GM12801 (cell line): ENCODE measurements around the gene DPT.

Experiments
- CTCF ChIP-seq: IDR thresholded peaks from one replicate; pipeline ENCODE4 v1.5.1; 2011; ENCODE audit warnings: control low read depth; ENCODE audit not compliant: insufficient read length; ENCODE audit errors: extremely low read depth

Gene DPT

GRCh38 chr1:168752171-168752832 lies 23.3 kb upstream of the DPT start:
- no peak for TF ChIP-seq CTCF

- TF ChIP-seq CTCF: no peak
Observed at GRCh38 chr1:168751195-168751650, 22.2 kb upstream of the DPT start.

- TF ChIP-seq CTCF: no peak
Observed at GRCh38 chr1:168742994-168743650, 14.1 kb upstream of the DPT start.

GRCh38 chr1:168742386-168742785 lies 13.4 kb upstream of the DPT start:
- TF ChIP-seq CTCF: no peak

GRCh38 chr1:168739908-168740307 lies 10.9 kb upstream of the DPT start:
- TF ChIP-seq CTCF: no peak

- TF ChIP-seq CTCF: no peak
Observed at GRCh38 chr1:168736520-168736919, 7.5 kb upstream of the DPT start.

GRCh38 chr1:168735974-168736373 lies 7.0 kb upstream of the DPT start:
- no peak for TF ChIP-seq CTCF
